LNCaP clone FGC (cell line): ENCODE data around the gene FAM156A.
"Not testable (repeated sequence)": the region's sequence is repeated elsewhere in the genome, so short reads cannot be mapped to it uniquely, and the experiment has no call there.

Experiments used
- DNase-seq: peaks from one replicate; pipeline ENCODE4 v3.0.0-alpha.2; 2011; ENCODE audit warnings: low read depth
- H3K4me3 ChIP-seq: 2 replicates; pipeline ENCODE4 v1.5.1; 2011; ENCODE audit warnings: mild to moderate bottlenecking, low read depth, low read length, control low read depth
- CTCF ChIP-seq: IDR thresholded peaks from 2 replicates; pipeline ENCODE4 v1.5.1; 2012; ENCODE audit warnings: mild to moderate bottlenecking; ENCODE audit not compliant: control insufficient read depth, insufficient read depth; ENCODE audit errors: extremely low read depth

FAM156A gene

GRCh38 chrX:52979993-52980392 is 21.7 kb upstream of the FAM156A start:
- DNase-seq: no peak
- H3K4me3 ChIP-seq: no peak overlapping the region
- no peak for TF ChIP-seq CTCF

- DNase-seq: no peak
- no peak for TF ChIP-seq CTCF
- H3K4me3 ChIP-seq: no peak overlapping the region
Observed at GRCh38 chrX:52979568-52979967, 21.2 kb upstream of the FAM156A start.

- DNase-seq: no peak
- TF ChIP-seq CTCF: no peak
- H3K4me3 ChIP-seq: no peak overlapping the region
Observed at GRCh38 chrX:52977953-52978352, 19.6 kb upstream of the FAM156A start.

GRCh38 chrX:52975576-52975975 is 17.3 kb upstream of the FAM156A start:
- not testable (repeated sequence) for DNase-seq, H3K4me3 ChIP-seq

- not testable (repeated sequence) for DNase-seq, H3K4me3 ChIP-seq
Observed at GRCh38 chrX:52974336-52974992, 16.1 kb upstream of the FAM156A start.

- H3K4me3 ChIP-seq, DNase-seq: not testable (repeated sequence)
Observed at GRCh38 chrX:52967922-52968321, 9.6 kb upstream of the FAM156A start.

- H3K4me3 ChIP-seq, DNase-seq: not testable (repeated sequence)
Observed at GRCh38 chrX:52966993-52967738, 8.8 kb upstream of the FAM156A start.

- DNase-seq, H3K4me3 ChIP-seq: not testable (repeated sequence)
Observed at GRCh38 chrX:52958961-52959360, 643 bp upstream of the FAM156A start.

- DNase-seq, H3K4me3 ChIP-seq: not testable (repeated sequence)
Observed at GRCh38 chrX:52949884-52950283, 8.4 kb downstream of the FAM156A start.

- H3K4me3 ChIP-seq, DNase-seq: not testable (repeated sequence)
Observed at GRCh38 chrX:52949325-52949724, 9.0 kb downstream of the FAM156A start.

GRCh38 chrX:52948265-52948664 is 10.1 kb downstream of the FAM156A start:
- not testable (repeated sequence) for DNase-seq, H3K4me3 ChIP-seq

GRCh38 chrX:52947501-52947900 is 10.8 kb downstream of the FAM156A start:
- not testable (repeated sequence) for H3K4me3 ChIP-seq, DNase-seq

GRCh38 chrX:52945838-52946494 is 12.4 kb downstream of the FAM156A start:
- DNase-seq, H3K4me3 ChIP-seq: not testable (repeated sequence)

GRCh38 chrX:52941728-52942127 is 16.6 kb downstream of the FAM156A start:
- not testable (repeated sequence) for H3K4me3 ChIP-seq, DNase-seq

GRCh38 chrX:52940704-52941103 is 17.6 kb downstream of the FAM156A start:
- not testable (repeated sequence) for DNase-seq, H3K4me3 ChIP-seq

- H3K4me3 ChIP-seq: peak overlapping the region; percentile 68
- DNase-seq: not testable (repeated sequence)
Observed at GRCh38 chrX:52935470-52935784, 22.9 kb downstream of the FAM156A start.
